ENCODE measurements around the gene SLCO3A1. TPM values are rescaled to one million over a fixed set of nuclear protein-coding genes. Genes with fewer than 3 reads are reported as not detected.

The SLCO3A1 gene
- total RNA-seq, 1 donor from 2014 or later = 6.3 TPM

GRCh38 chr15:92076541-92076940 lies 223.0 kb downstream of the SLCO3A1 start:
- H3K4me1 Mint-ChIP-seq = peaks cover 4% of the 10 kb centered on the region
- H3K36me3 Mint-ChIP-seq (ENCODE audit: low read depth) = no peaks in the 10 kb centered on the region
- no peak for DNase-seq (ENCODE audit: low read depth, low spot score)
- TF ChIP-seq, protein P1, sequence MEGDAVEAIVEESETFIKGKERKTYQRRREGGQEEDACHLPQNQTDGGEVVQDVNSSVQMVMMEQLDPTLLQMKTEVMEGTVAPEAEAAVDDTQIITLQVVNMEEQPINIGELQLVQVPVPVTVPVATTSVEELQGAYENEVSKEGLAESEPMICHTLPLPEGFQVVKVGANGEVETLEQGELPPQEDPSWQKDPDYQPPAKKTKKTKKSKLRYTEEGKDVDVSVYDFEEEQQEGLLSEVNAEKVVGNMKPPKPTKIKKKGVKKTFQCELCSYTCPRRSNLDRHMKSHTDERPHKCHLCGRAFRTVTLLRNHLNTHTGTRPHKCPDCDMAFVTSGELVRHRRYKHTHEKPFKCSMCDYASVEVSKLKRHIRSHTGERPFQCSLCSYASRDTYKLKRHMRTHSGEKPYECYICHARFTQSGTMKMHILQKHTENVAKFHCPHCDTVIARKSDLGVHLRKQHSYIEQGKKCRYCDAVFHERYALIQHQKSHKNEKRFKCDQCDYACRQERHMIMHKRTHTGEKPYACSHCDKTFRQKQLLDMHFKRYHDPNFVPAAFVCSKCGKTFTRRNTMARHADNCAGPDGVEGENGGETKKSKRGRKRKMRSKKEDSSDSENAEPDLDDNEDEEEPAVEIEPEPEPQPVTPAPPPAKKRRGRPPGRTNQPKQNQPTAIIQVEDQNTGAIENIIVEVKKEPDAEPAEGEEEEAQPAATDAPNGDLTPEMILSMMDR (conservative IDR thresholded peaks at IDR 0.05) = no peak
- H3K27me3 Mint-ChIP-seq (ENCODE audit: low read depth) = no peaks in the 10 kb centered on the region
- H3K9me3 Mint-ChIP-seq = no peaks in the 10 kb centered on the region
- no peak overlapping the region for H3K27ac Mint-ChIP-seq (ENCODE audit: unreplicated experiment)
- H3K4me3 Mint-ChIP-seq = no peak overlapping the region

- H3K4me3 Mint-ChIP-seq = no peak overlapping the region
- no peak overlapping the region for H3K27ac Mint-ChIP-seq (ENCODE audit: unreplicated experiment)
- peak; percentile 64 for DNase-seq (ENCODE audit: low read depth, low spot score)
- H3K4me1 Mint-ChIP-seq = no peaks in the 10 kb centered on the region
- no peaks in the 10 kb centered on the region for H3K9me3 Mint-ChIP-seq
- TF ChIP-seq, protein P1 (conservative IDR thresholded peaks at IDR 0.05) = peak; percentile 76
- H3K27me3 Mint-ChIP-seq (ENCODE audit: low read depth) = no peaks in the 10 kb centered on the region
- no peaks in the 10 kb centered on the region for H3K36me3 Mint-ChIP-seq (ENCODE audit: low read depth)
Observed at GRCh38 chr15:92077353-92078085, 224.0 kb downstream of the SLCO3A1 start.

DNA sequence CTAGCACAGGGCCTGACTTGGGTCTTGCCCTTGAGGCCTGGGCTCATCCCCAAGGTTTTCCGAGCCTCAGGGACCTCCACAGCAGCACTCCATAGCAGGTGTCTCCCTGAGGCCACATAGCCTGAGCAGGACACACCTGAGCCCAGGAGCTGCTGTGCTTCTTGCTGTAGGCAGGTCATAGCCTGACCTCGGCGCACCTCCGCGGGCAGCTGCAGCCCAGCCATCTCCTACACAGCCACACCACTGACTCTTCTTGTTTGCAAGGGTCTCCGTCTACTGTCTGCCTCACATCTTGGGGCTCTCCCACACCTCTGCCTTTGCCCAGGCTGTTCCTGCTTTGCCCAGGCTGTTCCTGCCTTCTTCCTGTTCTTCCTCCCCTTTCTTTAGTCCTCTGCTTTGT lies 224.8 kb downstream of the SLCO3A1 start:
- no peaks in the 10 kb centered on the region for H3K27me3 Mint-ChIP-seq (ENCODE audit: low read depth)
- no peak overlapping the region for H3K4me3 Mint-ChIP-seq
- H3K4me1 Mint-ChIP-seq = no peaks in the 10 kb centered on the region
- no peak for DNase-seq (ENCODE audit: low read depth, low spot score)
- no peaks in the 10 kb centered on the region for H3K9me3 Mint-ChIP-seq
- TF ChIP-seq, protein P1 (conservative IDR thresholded peaks at IDR 0.05) = no peak
- H3K27ac Mint-ChIP-seq (ENCODE audit: unreplicated experiment) = no peak overlapping the region
- H3K36me3 Mint-ChIP-seq (ENCODE audit: low read depth) = no peaks in the 10 kb centered on the region

- no peaks in the 10 kb centered on the region for H3K9me3 Mint-ChIP-seq
- H3K27ac Mint-ChIP-seq (ENCODE audit: unreplicated experiment) = no peak overlapping the region
- H3K4me1 Mint-ChIP-seq = no peaks in the 10 kb centered on the region
- no peak for DNase-seq (ENCODE audit: low read depth, low spot score)
- H3K27me3 Mint-ChIP-seq (ENCODE audit: low read depth) = no peaks in the 10 kb centered on the region
- no peak overlapping the region for H3K4me3 Mint-ChIP-seq
- TF ChIP-seq, protein P1 (conservative IDR thresholded peaks at IDR 0.05) = peak; percentile 43
- H3K36me3 Mint-ChIP-seq (ENCODE audit: low read depth) = no peaks in the 10 kb centered on the region
Observed at GRCh38 chr15:92079047-92079446, 225.5 kb downstream of the SLCO3A1 start.

- Mint-ChIP-seq H3K9me3 (no peaks in the 10 kb centered on the region), H3K27me3 (ENCODE audit: low read depth) (no peaks in the 10 kb centered on the region), H3K27ac (ENCODE audit: unreplicated experiment) (no peak overlapping the region), H3K4me3 (no peak overlapping the region), H3K4me1 (no peaks in the 10 kb centered on the region), H3K36me3 (ENCODE audit: low read depth) (no peaks in the 10 kb centered on the region)
- TF ChIP-seq, protein P1 (conservative IDR thresholded peaks at IDR 0.05) = no peak
- DNase-seq (ENCODE audit: low read depth, low spot score) = no peak
Observed at GRCh38 chr15:92079647-92080255, 226.2 kb downstream of the SLCO3A1 start.
